Ascending aorta (tissue), 2 donors: ENCODE measurements around the gene SLC18B1. TPM values are rescaled to one million over a fixed set of nuclear protein-coding genes. Genes with fewer than 3 reads are reported as not detected.

ENCODE experiments used
- DNase-seq, 2 donors: peaks; one replicate each; pipeline ENCODE4 v3.0.0-alpha.2; 2019; ENCODE audit warnings: low spot score in 2 of 2
- H3K27ac ChIP-seq, 2 donors: fragments of 200-600 bp; sonication (generic); one replicate each; pipeline ENCODE4 v1.5.1; 2016 to 2017; ENCODE audit warnings: mild to moderate bottlenecking in 1 of 2
- H3K27me3 ChIP-seq: fragments of 200-600 bp; sonication (generic); one replicate; pipeline ENCODE4 v1.5.1; 2017
- H3K36me3 ChIP-seq, 2 donors: fragments of 200-600 bp; sonication (generic); one replicate each; pipeline ENCODE4 v1.5.1; 2016
- H3K4me1 ChIP-seq, 2 donors: fragments of 200-600 bp; sonication (generic); one replicate each; pipeline ENCODE4 v1.5.1; 2016 to 2017; ENCODE audit warnings: mild to moderate bottlenecking in 1 of 2
- H3K4me3 ChIP-seq, 2 donors: fragments of 200-600 bp; sonication (generic); one replicate each; pipeline ENCODE4 v1.5.1; 2016 to 2017; ENCODE audit warnings: mild to moderate bottlenecking in 1 of 2
- H3K9me3 ChIP-seq, 2 donors: fragments of 200-600 bp; sonication (generic); one replicate each; pipeline ENCODE4 v1.5.1; 2016
- CTCF ChIP-seq, 3 experiments: fragments of 200-600 bp in 2 of 3; fragments of 450-650 bp in 1 of 3; sonication (generic) in 2 of 3; IDR thresholded peaks; one replicate each; pipeline ENCODE4 v1.5.1; 2016 to 2019; ENCODE audit warnings: antibody characterized with exemption in 3 of 3, mild to moderate bottlenecking in 1 of 3, moderate library complexity in 1 of 3
- intact Hi-C: fragments of 100-400 bp; cut with DNase I; formaldehyde crosslinking; loops from one replicate; pipeline ENCODE4 v1.15.1; 2023
- total RNA-seq: library from RNA; depleted of rRNA; stranded (reverse); fragments of >200 nt; gene quantifications from one replicate; pipeline ENCODE4 v1.1.0, GENCODE V29; 2016

SLC18B1 gene
- total RNA-seq, 1 donor from 2014 or later, result 1.7 TPM

- Histone ChIP-seq H3K4me1 (no peaks in the 10 kb centered on the region), H3K27me3 (no peaks in the 10 kb centered on the region), H3K36me3 (no peaks in the 10 kb centered on the region), H3K4me3 (no peak overlapping the region), H3K27ac (no peak overlapping the region), H3K9me3 (no peaks in the 10 kb centered on the region)
- no peak for TF ChIP-seq CTCF (IDR thresholded peaks at IDR 0.05)
- no peak for DNase-seq
- intact Hi-C loops, result loop anchor here (5.0 kb wide), 1 partner anchor 268 kb away; no protein-coding TSS in a partner anchor
Observed at GRCh38 chr6:132795461-132795860, 3.0 kb downstream of the SLC18B1 start.

DNA sequence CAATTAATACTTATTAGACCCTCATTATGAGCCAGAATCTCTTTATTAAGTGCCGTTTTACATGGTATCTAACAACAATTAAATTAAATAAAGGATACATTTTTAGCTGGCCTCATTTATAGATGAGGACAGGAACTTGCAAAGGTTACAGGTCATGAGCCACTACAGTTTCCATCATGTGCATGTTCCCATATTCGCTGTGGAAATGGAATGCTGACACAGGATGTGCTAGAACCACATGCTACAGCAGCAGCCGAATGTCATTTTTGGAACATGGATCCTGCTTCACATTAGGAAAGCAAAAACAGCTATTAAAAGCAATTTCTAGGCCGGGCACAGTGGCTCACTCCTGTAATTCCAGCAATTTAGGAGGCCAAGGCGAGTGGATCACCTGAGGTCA is 5.9 kb downstream of the SLC18B1 start:
- no peaks in the 10 kb centered on the region for H3K4me1 ChIP-seq
- intact Hi-C loops, result no loop called here
- H3K36me3 ChIP-seq, result no peaks in the 10 kb centered on the region
- H3K4me3 ChIP-seq, result no peak overlapping the region
- no peak overlapping the region for H3K27ac ChIP-seq
- no peak for TF ChIP-seq CTCF (IDR thresholded peaks at IDR 0.05)
- no peaks in the 10 kb centered on the region for H3K9me3 ChIP-seq
- DNase-seq, result no peak
- H3K27me3 ChIP-seq, result no peaks in the 10 kb centered on the region

GRCh38 chr6:132790450-132790849 is 8.0 kb downstream of the SLC18B1 start:
- Histone ChIP-seq H3K4me3 (no peak overlapping the region), H3K9me3 (no peaks in the 10 kb centered on the region), H3K4me1 (no peaks in the 10 kb centered on the region), H3K27ac (no peak overlapping the region), H3K27me3 (no peaks in the 10 kb centered on the region), H3K36me3 (no peaks in the 10 kb centered on the region)
- no peak for TF ChIP-seq CTCF (IDR thresholded peaks at IDR 0.05)
- DNase-seq, result no peak
- intact Hi-C loops, result no loop called here

- Histone ChIP-seq H3K36me3 (no peaks in the 10 kb centered on the region), H3K27ac (no peak overlapping the region), H3K9me3 (no peaks in the 10 kb centered on the region), H3K4me1 (no peaks in the 10 kb centered on the region), H3K27me3 (no peaks in the 10 kb centered on the region), H3K4me3 (no peak overlapping the region)
- no peak for DNase-seq
- intact Hi-C loops, result no loop called here
- TF ChIP-seq CTCF (IDR thresholded peaks at IDR 0.05), result no peak
Observed at GRCh38 chr6:132789396-132789776, 9.1 kb downstream of the SLC18B1 start.

GRCh38 chr6:132788658-132789395 is 9.6 kb downstream of the SLC18B1 start:
- intact Hi-C loops, result no loop called here
- no peak for DNase-seq
- no peak overlapping the region for H3K4me3 ChIP-seq
- no peaks in the 10 kb centered on the region for H3K9me3 ChIP-seq
- no peaks in the 10 kb centered on the region for H3K36me3 ChIP-seq
- no peak for TF ChIP-seq CTCF (IDR thresholded peaks at IDR 0.05)
- H3K27me3 ChIP-seq, result no peaks in the 10 kb centered on the region
- no peaks in the 10 kb centered on the region for H3K4me1 ChIP-seq
- H3K27ac ChIP-seq, result no peak overlapping the region
